Measurements from ENCODE around the gene COG3.

COG3 gene

GRCh38 chr13:45544520-45544919 is 79.8 kb downstream of the COG3 start:
- no peak for DNase-seq (ENCODE audit: extremely low read depth in 1 of 2, low read depth in 1 of 2)

- DNase-seq (ENCODE audit: extremely low read depth in 1 of 2, low read depth in 1 of 2): no peak
These were observed 81.1 kb downstream of the COG3 start for GRCh38 chr13:45545686-45546409.

- no peak for DNase-seq (ENCODE audit: extremely low read depth in 1 of 2, low read depth in 1 of 2)
These were observed 81.6 kb downstream of the COG3 start for GRCh38 chr13:45546410-45546765.

- DNase-seq (ENCODE audit: extremely low read depth in 1 of 2, low read depth in 1 of 2): no peak
These were observed 83.5 kb downstream of the COG3 start for GRCh38 chr13:45548281-45548680.

- no peak for DNase-seq (ENCODE audit: extremely low read depth in 1 of 2, low read depth in 1 of 2)
These were observed 89.9 kb downstream of the COG3 start for GRCh38 chr13:45554604-45555109.

- no peak for DNase-seq (ENCODE audit: extremely low read depth in 1 of 2, low read depth in 1 of 2)
These were observed 99.5 kb downstream of the COG3 start for GRCh38 chr13:45564133-45564776.

- no peak for DNase-seq (ENCODE audit: extremely low read depth in 1 of 2, low read depth in 1 of 2)
These were observed 100.6 kb downstream of the COG3 start for GRCh38 chr13:45565331-45565730.

- no peak for DNase-seq (ENCODE audit: extremely low read depth in 1 of 2, low read depth in 1 of 2)
These were observed 110.5 kb downstream of the COG3 start for GRCh38 chr13:45575146-45575829.

GRCh38 chr13:45575830-45576180 is 111.1 kb downstream of the COG3 start:
- no peak for DNase-seq (ENCODE audit: extremely low read depth in 1 of 2, low read depth in 1 of 2)

- no peak for DNase-seq (ENCODE audit: extremely low read depth in 1 of 2, low read depth in 1 of 2)
These were observed 111.7 kb downstream of the COG3 start for GRCh38 chr13:45576466-45576865.

GRCh38 chr13:45582408-45583076 is 117.8 kb downstream of the COG3 start:
- no peak for DNase-seq (ENCODE audit: extremely low read depth in 1 of 2, low read depth in 1 of 2)

- DNase-seq (ENCODE audit: extremely low read depth in 1 of 2, low read depth in 1 of 2): no peak
These were observed 120.1 kb downstream of the COG3 start for GRCh38 chr13:45584816-45585215.

All from stimulated activated CD8-positive, alpha-beta memory T cell treated with anti-CD3 and anti-CD28 coated beads, Interleukin-7, amount 100 ng/mL, for 48 hours (primary cell).